ENCODE measurements around the gene TRIM56.
"Not testable (repeated sequence)": the region's sequence is repeated elsewhere in the genome, so short reads cannot be mapped to it uniquely, and the experiment has no call there.

The TRIM56 gene

DNA sequence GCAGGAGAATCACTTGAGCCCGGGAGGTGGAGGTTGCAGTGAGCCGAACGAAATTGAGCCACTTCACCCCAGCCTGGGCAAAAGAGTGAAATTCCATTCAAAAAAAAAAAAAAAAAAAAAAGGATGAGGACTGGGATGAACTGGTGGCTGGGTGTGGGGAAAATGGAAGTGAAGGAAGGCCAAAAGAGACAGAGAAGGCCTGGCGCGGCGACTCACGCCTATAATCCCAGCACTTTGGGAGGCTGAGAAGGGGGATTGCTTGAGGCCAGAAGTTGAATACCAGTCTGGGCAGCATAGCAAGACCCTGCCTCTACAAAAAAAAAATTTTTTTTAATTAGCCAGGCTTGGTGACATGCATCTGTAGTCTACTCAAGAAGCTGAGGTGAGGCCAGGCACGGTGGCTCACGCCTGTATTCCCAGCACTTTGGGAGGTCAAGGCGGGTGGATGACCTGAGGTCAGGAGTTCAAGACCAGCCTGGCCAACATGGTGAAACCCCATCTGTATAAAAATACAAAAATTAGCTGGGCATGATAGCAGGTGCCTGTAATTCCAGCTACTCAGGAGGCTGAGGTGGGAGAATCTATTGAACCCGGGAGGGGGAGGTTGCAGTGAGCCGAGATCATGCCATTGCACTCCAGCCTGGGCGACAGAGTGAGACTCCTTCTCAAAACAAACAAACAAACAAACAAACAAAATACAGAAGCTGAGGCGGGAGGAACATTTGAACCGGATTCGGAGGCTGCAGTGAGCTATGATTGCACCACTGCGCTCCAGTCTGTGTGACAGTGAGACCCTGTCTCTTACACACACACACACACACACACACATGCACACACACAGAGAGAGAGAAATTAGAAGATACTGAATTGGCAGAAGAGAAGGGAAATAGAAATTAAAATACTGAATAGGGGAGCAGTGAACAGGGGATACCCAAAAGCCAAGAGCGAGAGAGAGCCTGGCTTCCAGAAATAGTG, 47.6 kb downstream of the TRIM56 start:
- not testable (repeated sequence) for DNase-seq (ENCODE audit: low read depth in 2 of 2)

DNA sequence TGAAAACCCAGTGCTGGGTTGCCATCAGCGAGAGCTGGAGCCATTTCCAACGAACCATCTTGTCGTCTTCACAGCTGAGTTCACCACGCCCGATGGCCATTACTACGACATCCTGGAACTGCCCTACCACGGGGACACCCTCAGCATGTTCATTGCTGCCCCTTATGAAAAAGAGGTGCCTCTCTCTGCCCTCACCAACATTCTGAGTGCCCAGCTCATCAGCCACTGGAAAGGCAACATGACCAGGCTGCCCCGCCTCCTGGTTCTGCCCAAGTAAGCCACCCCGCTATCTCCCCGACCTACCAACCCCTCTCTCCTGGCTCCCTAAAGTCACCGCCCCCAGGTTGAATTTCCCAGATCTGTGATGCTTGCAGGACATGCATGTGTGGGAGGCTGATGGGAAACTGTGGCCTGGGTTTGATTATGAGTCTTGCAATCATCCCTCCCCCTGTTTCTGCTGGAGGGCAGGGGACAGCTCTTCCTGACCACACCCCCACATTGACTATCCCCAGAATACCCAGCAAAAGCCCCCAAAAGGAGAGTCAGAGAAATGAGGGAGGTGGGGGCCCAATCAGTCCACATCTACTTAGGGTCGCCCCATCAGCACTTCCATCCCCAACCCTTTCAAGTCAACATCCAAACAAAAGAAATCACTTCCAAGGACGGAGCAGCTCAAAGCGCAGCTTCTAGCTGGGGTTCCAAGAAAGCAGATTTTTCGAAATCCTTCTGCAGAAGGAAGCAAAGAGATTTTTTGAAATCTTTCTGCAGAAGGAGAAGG, 48.5 kb downstream of the TRIM56 start:
- DNase-seq (ENCODE audit: low read depth in 2 of 2) = no peak

DNA sequence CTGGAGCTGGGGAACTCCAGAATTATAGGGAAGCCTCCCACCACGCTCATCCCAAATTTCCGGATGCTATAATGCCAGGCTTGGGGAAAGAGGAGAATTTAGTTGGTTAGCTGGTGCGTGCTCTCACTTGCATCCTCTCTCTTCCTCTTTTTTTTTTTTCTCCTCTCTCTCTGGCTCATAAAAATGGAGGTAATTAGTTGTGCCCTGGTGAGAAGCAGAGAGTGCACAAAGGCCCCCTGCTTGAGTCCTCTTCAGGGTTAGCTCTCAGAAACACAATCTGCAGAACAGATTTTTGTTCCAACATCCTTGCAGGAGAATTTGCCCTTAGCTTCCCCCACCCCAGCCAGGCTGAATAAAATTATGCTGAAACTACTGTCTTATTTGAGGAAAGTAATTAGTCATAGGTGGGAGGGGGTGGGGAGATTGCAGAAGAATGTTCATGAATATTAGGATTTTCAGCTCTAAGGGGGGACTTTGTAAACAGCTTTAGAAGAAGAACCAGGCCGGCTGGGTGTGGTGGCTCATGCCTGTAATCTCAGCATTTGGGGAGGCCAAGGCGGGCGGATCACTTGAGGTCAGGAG, 49.2 kb downstream of the TRIM56 start:
- no peak for DNase-seq (ENCODE audit: low read depth in 2 of 2)

DNA sequence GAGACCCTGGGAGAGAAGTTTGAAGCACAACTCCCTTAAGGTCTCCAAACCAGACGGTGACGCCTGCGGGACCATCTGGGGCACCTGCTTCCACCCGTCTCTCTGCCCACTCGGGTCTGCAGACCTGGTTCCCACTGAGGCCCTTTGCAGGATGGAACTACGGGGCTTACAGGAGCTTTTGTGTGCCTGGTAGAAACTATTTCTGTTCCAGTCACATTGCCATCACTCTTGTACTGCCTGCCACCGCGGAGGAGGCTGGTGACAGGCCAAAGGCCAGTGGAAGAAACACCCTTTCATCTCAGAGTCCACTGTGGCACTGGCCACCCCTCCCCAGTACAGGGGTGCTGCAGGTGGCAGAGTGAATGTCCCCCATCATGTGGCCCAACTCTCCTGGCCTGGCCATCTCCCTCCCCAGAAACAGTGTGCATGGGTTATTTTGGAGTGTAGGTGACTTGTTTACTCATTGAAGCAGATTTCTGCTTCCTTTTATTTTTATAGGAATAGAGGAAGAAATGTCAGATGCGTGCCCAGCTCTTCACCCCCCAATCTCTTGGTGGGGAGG, 52.5 kb downstream of the TRIM56 start:
- no peak for DNase-seq (ENCODE audit: low read depth in 2 of 2)

DNA sequence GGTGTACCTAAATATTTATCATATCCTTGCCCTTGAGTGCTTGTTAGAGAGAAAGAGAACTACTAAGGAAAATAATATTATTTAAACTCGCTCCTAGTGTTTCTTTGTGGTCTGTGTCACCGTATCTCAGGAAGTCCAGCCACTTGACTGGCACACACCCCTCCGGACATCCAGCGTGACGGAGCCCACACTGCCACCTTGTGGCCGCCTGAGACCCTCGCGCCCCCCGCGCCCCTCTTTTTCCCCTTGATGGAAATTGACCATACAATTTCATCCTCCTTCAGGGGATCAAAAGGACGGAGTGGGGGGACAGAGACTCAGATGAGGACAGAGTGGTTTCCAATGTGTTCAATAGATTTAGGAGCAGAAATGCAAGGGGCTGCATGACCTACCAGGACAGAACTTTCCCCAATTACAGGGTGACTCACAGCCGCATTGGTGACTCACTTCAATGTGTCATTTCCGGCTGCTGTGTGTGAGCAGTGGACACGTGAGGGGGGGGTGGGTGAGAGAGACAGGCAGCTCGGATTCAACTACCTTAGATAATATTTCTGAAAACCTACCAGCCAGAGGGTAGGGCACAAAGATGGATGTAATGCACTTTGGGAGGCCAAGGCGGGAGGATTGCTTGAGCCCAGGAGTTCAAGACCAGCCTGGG, 53.1 kb downstream of the TRIM56 start:
- peak; percentile 73 to 80 for DNase-seq (ENCODE audit: low read depth in 2 of 2)

DNA sequence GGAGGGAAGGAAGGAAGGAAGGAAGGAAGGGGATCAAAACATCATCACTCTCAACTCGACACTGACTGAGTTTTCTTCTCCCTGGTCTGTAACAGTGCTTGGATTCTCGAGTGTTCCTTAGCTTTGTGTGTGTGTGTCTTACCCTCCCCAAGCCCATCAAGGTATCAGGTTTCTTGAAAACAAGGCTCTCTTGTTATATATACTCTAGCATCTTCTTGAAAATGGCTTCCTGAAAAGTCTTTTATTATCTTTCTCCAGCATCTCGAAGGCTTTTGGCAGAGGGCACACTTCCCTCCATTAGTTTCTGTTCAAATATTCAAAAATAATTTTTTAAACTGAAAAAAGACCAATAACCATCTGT, 55.0 kb downstream of the TRIM56 start:
- DNase-seq (ENCODE audit: low read depth in 2 of 2) = no peak

DNA sequence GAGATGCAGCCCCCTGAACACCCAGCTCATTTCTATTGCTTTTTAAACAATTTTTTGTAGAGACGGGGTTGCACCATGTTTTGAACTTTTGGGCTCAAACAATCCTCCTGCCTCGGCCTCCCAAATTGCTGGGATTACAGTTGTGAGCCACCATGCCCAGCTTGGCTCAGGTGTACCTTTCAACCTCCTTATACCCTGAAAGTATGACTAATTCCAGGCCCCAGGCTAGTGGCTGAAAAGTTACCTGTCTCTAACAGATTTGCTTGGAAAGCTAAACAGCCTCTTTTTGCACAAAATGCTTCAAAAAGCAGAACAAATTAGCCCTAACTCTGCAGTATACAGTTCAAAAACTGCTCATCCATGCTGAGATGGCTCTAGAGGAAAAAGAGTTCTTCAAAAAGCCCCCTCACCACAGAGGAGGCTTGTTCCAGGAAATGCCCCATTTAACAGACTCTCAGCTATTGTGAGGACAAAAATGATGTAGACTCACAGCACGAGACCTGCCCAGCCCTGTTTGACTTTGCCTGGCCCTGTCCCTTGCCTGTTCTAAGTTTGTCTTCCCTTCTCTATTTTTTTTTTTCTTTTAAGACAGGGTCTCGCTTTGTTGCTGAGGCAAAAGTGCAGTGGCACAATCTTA, 55.6 kb downstream of the TRIM56 start:
- no peak for DNase-seq (ENCODE audit: low read depth in 2 of 2)

Data from stimulated activated CD4-positive, alpha-beta T cell treated with anti-CD3 and anti-CD28 coated beads, Interleukin-1b, Interleukin-23, amount 100 ng/mL, for 4 hours (primary cell).